HepG2 (cell line): Measurements from ENCODE around the gene IDUA. TPM values are rescaled to one million over a fixed set of nuclear protein-coding genes. Genes with fewer than 3 reads are reported as not detected.

Experiments used
- BRCA1 ChIP-seq: sonication (generic); formaldehyde crosslinking; IDR thresholded peaks from 2 replicates; pipeline ENCODE4 v1.4.0; 2020; ENCODE audit warnings: missing genetic modification reagents
- MED13 ChIP-seq: sonication (generic); formaldehyde crosslinking; IDR thresholded peaks from 2 replicates; pipeline ENCODE4 v1.5.0; 2020; ENCODE audit warnings: missing genetic modification reagents
- MED8 ChIP-seq: sonication (generic); formaldehyde crosslinking; IDR thresholded peaks from 2 replicates; pipeline ENCODE4 v1.8.1; 2023; ENCODE audit warnings: mild to moderate bottlenecking, missing genetic modification reagents; ENCODE audit not compliant: insufficient replicate concordance
- NFIB ChIP-seq: sonication (generic); formaldehyde crosslinking; IDR thresholded peaks from 2 replicates; pipeline ENCODE4 v1.9.0; 2021; ENCODE audit warnings: missing genetic modification reagents, mild to moderate bottlenecking, borderline replicate concordance
- POLR2A ChIP-seq, 2 experiments: IDR thresholded peaks; 2 replicates each; pipeline ENCODE4 v1.6.1; 2011; ENCODE audit warnings: low read depth in 2 of 2, low read length in 2 of 2, mild to moderate bottlenecking in 1 of 2, moderate library complexity in 1 of 2; ENCODE audit not compliant: insufficient read depth in 1 of 2
- RCOR2 ChIP-seq: IDR thresholded peaks from 2 replicates; pipeline ENCODE4 v1.6.1; 2016; ENCODE audit warnings: missing biosample characterization, missing genetic modification reagents
- STAG1 ChIP-seq: sonication (generic); formaldehyde crosslinking; IDR thresholded peaks from 2 replicates; pipeline ENCODE4 v1.4.0; 2020; ENCODE audit warnings: missing genetic modification reagents
- TOPORS ChIP-seq: sonication (generic); formaldehyde crosslinking; IDR thresholded peaks from 2 replicates; pipeline ENCODE4 v1.8.0; 2023; ENCODE audit warnings: mild to moderate bottlenecking, missing genetic modification reagents
- ZBTB7B ChIP-seq: sonication (generic); formaldehyde crosslinking; IDR thresholded peaks from 2 replicates; pipeline ENCODE4 v1.4.0; 2020; ENCODE audit warnings: missing genetic modification reagents
- ZNF180 ChIP-seq: sonication (generic); formaldehyde crosslinking; IDR thresholded peaks from 2 replicates; pipeline ENCODE4 v1.4.0; 2020; ENCODE audit warnings: low read depth, missing genetic modification reagents, borderline replicate concordance
- ZNF460 ChIP-seq: sonication (generic); formaldehyde crosslinking; IDR thresholded peaks from 2 replicates; pipeline ENCODE4 v1.5.1; 2020; ENCODE audit warnings: missing genetic modification reagents, mild to moderate bottlenecking, borderline replicate concordance
- polyA plus RNA-seq, 8 experiments: library from polyadenylated mRNA; depleted of rRNA in 3 of 8; stranded (reverse) in 7 of 8; unstranded in 1 of 8; fragments of >200 nt; fragmentation: Illumina TruSeq in 4 of 8; extraction: Trizol in 4 of 8; gene quantifications; 2 replicates each; pipeline versions ENCODE4 v1.2.1 to v1.2.3, GENCODE V29; 2011 to 2016; ENCODE audit warnings: low read depth in 4 of 8, missing spikeins in 1 of 8, mixed read lengths in 1 of 8; ENCODE audit not compliant: insufficient read depth in 1 of 8
- total RNA-seq, 5 experiments: library from RNA; depleted of rRNA; stranded (reverse); fragments of >200 nt; fragmentation: Illumina TruSeq; extraction: Trizol; gene quantifications; 2 replicates each; pipeline ENCODE4 v1.2.3, GENCODE V29; 2016; ENCODE audit warnings: low read depth in 1 of 5
- TF ChIP-seq, protein P1 (sequence below): sonication (generic); formaldehyde crosslinking; IDR thresholded peaks from 2 replicates; pipeline ENCODE4 v1.8.1; 2023; ENCODE audit warnings: mild to moderate bottlenecking, missing genetic modification reagents
- TF ChIP-seq, protein P2 (sequence below): sonication (generic); formaldehyde crosslinking; IDR thresholded peaks from 2 replicates; pipeline ENCODE4 v1.8.1; 2023; ENCODE audit warnings: mild to moderate bottlenecking, inconsistent platforms, moderate library complexity, missing genetic modification reagents, borderline replicate concordance
- TF ChIP-seq, protein P3 (sequence below): sonication (generic); formaldehyde crosslinking; IDR thresholded peaks from 2 replicates; pipeline ENCODE4 v1.4.0; 2020; ENCODE audit warnings: missing genetic modification reagents, mild to moderate bottlenecking, borderline replicate concordance
- TF ChIP-seq, protein P4 (sequence below): sonication (generic); formaldehyde crosslinking; IDR thresholded peaks from 2 replicates; pipeline ENCODE4 v1.8.1; 2023; ENCODE audit warnings: mild to moderate bottlenecking, moderate library complexity, missing genetic modification reagents
- TF ChIP-seq, protein P5 (sequence below): sonication (generic); formaldehyde crosslinking; IDR thresholded peaks from 2 replicates; pipeline ENCODE4 v1.5.0; 2020; ENCODE audit warnings: missing genetic modification reagents
- TF ChIP-seq, protein P6 (sequence below): sonication (generic); formaldehyde crosslinking; IDR thresholded peaks from 2 replicates; pipeline ENCODE4 v1.4.0; 2020; ENCODE audit warnings: mild to moderate bottlenecking, missing genetic modification reagents

Gene IDUA
- total and polyA plus RNA-seq, 2 of the 13 experiments (the other 11 are each of a cell fraction or from before 2014, with no cell fraction given): 0.77 to 1.0 TPM

DNA sequence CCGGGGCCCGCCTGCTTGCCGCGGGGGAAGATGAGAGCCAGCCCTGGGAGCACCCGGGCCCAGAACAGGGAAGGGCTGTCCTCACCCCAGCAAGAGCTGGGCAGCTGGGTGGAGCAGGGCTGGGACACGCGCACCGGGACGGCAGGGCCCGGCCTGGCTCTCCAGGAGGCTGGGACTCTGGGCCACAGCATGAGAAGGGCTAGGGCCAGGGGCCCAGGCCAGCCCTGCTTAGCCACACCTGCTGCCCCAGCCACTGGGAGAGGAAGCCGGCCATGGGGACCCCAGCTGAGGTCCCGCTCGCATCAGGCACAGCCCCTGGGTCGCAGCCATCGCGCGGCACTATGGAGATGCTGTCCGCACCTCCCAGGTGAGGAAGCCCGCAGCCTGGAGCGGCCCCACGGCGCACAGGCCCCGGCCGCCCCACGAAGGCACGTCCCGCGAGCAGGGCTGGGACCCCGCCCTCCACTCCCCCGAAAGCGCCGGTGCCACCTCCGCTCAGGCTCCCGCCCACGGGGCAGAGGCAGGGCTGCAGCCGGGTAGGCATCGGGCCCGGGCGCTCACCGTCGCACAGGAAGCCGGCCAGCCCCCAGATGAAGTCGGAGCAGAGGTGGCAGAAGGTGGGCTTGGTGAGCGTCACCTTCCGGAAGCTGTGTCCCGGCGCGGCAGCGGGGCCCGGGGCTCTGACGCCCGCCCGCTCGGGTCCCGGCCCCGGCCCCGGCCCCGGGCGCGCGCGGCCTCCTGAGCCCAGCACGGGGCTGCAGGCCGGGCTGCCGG lies 14.0 kb upstream of the IDUA start (continued):
- TF ChIP-seq POLR2A (IDR thresholded peaks at IDR 0.05; ENCODE audit: insufficient read depth in 1 of 2, low read depth in 2 of 2, low read length in 2 of 2) (no peak), MED13 (CRISPR knock-in tag) (no peak), ZNF180 (CRISPR knock-in tag) (no peak), MED8 (CRISPR knock-in tag) (no peak), ZBTB7B (CRISPR knock-in tag) (no peak), STAG1 (CRISPR knock-in tag) (no peak), ZNF460 (CRISPR knock-in tag) (no peak), BRCA1 (CRISPR knock-in tag) (no peak), RCOR2 (CRISPR knock-in tag) (no peak), TOPORS (no peak), NFIB (CRISPR knock-in tag) (0 out of 2 replicates have a peak, but pooled peaks have one; percentile 25)
- TF ChIP-seq, protein P1, sequence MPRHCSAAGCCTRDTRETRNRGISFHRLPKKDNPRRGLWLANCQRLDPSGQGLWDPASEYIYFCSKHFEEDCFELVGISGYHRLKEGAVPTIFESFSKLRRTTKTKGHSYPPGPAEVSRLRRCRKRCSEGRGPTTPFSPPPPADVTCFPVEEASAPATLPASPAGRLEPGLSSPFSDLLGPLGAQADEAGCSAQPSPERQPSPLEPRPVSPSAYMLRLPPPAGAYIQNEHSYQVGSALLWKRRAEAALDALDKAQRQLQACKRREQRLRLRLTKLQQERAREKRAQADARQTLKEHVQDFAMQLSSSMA (CRISPR knock-in tag): no peak
- TF ChIP-seq, protein P2, sequence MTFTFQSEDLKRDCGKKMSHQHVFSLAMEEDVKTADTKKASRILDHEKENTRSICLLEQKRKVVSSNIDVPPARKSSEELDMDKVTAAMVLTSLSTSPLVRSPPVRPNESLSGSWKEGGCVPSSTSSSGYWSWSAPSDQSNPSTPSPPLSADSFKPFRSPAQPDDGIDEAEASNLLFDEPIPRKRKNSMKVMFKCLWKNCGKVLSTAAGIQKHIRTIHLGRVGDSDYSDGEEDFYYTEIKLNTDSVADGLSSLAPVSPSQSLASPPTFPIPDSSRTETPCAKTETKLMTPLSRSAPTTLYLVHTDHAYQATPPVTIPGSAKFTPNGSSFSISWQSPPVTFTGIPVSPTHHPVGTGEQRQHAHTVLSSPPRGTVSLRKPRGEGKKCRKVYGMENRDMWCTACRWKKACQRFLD (CRISPR knock-in tag): no peak
- TF ChIP-seq, protein P3, sequence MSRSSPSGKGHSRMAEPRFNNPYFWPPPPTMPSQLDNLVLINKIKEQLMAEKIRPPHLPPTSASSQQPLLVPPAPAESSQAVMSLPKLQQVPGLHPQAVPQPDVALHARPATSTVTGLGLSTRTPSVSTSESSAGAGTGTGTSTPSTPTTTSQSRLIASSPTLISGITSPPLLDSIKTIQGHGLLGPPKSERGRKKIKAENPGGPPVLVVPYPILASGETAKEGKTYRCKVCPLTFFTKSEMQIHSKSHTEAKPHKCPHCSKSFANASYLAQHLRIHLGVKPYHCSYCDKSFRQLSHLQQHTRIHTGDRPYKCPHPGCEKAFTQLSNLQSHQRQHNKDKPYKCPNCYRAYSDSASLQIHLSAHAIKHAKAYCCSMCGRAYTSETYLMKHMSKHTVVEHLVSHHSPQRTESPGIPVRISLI (CRISPR knock-in tag): no peak
- TF ChIP-seq, protein P4, sequence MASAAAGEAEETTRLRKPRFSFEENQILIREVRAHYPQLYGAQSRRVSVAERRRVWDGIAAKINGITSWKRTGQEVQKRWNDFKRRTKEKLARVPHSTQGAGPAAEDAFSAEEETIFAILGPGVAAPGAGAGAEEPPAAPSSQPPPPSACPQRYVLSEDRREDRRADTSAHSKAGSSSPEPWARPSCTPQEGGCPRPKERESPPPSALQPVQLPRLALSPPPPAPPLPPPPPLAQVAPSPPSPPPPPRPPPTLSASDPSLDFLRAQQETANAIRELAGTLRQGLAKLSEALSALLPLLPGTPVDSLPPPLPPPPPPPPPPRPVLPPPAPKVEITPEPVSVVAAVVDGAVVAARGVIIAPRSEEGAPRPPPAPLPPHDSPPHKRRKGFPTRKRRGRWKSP (CRISPR knock-in tag): no peak
- TF ChIP-seq, protein P5, sequence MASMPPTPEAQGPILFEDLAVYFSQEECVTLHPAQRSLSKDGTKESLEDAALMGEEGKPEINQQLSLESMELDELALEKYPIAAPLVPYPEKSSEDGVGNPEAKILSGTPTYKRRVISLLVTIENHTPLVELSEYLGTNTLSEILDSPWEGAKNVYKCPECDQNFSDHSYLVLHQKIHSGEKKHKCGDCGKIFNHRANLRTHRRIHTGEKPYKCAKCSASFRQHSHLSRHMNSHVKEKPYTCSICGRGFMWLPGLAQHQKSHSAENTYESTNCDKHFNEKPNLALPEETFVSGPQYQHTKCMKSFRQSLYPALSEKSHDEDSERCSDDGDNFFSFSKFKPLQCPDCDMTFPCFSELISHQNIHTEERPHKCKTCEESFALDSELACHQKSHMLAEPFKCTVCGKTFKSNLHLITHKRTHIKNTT (CRISPR knock-in tag): no peak
- TF ChIP-seq, protein P6, sequence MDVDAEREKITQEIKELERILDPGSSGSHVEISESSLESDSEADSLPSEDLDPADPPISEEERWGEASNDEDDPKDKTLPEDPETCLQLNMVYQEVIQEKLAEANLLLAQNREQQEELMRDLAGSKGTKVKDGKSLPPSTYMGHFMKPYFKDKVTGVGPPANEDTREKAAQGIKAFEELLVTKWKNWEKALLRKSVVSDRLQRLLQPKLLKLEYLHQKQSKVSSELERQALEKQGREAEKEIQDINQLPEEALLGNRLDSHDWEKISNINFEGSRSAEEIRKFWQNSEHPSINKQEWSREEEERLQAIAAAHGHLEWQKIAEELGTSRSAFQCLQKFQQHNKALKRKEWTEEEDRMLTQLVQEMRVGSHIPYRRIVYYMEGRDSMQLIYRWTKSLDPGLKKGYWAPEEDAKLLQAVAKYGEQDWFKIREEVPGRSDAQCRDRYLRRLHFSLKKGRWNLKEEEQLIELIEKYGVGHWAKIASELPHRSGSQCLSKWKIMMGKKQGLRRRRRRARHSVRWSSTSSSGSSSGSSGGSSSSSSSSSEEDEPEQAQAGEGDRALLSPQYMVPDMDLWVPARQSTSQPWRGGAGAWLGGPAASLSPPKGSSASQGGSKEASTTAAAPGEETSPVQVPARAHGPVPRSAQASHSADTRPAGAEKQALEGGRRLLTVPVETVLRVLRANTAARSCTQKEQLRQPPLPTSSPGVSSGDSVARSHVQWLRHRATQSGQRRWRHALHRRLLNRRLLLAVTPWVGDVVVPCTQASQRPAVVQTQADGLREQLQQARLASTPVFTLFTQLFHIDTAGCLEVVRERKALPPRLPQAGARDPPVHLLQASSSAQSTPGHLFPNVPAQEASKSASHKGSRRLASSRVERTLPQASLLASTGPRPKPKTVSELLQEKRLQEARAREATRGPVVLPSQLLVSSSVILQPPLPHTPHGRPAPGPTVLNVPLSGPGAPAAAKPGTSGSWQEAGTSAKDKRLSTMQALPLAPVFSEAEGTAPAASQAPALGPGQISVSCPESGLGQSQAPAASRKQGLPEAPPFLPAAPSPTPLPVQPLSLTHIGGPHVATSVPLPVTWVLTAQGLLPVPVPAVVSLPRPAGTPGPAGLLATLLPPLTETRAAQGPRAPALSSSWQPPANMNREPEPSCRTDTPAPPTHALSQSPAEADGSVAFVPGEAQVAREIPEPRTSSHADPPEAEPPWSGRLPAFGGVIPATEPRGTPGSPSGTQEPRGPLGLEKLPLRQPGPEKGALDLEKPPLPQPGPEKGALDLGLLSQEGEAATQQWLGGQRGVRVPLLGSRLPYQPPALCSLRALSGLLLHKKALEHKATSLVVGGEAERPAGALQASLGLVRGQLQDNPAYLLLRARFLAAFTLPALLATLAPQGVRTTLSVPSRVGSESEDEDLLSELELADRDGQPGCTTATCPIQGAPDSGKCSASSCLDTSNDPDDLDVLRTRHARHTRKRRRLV (CRISPR knock-in tag): no peak
